ENCODE data around the gene DNAI2. TPM values are rescaled to one million over a fixed set of nuclear protein-coding genes. Genes with fewer than 3 reads are reported as not detected.

DNAI2 gene
- polyA plus RNA-seq, 2 of the 4 experiments (the other 2 are of a cell fraction): not detected

GRCh38 chr17:74359916-74360315 lies 85.9 kb downstream of the DNAI2 start:
- DNase-seq (ENCODE audit: low read depth in 1 of 2, low spot score in 1 of 2): no peak
- no peak overlapping the region for H3K4me2 ChIP-seq
- H3K27ac ChIP-seq: no peak overlapping the region
- no peaks in the 10 kb centered on the region for H3K9me3 ChIP-seq
- FAIRE-seq: no peak
- ATAC-seq: no peak
- ChIA-PET POLR2A (no interaction called here), CTCF (interaction anchor here (0.6 to 34.5 kb wide), 9 partner anchors 12 to 232 kb away, joined by 3 to 674 read pairs (median 3); partner anchors contain the start of genes BTBD17, CD300LB, CD300LD and GPR142)
- peaks cover 8% of the 10 kb centered on the region; the same call in 1 of the 3 replicates for H3K4me1 ChIP-seq
- 78% methylated on average over 19 of the region's 22 CpGs for WGBS (ENCODE audit: missing lambda C conversion rate)
- no peak overlapping the region for H3K4me3 ChIP-seq
- no peak for TF ChIP-seq POLR2AphosphoS2 (conservative IDR thresholded peaks at IDR 0.05; ENCODE audit: low read length)
- TF ChIP-seq RARB (CRISPR knock-in tag; IDR thresholded peaks at IDR 0.05): no peak
- no peak for TF ChIP-seq NPAS2 (CRISPR knock-in tag; IDR thresholded peaks at IDR 0.05; ENCODE audit: borderline replicate concordance)
- no peak for TF ChIP-seq KDM5A (IDR thresholded peaks at IDR 0.05)
- no peak for TF ChIP-seq CBX8 (IDR thresholded peaks at IDR 0.05)
- no peak for TF ChIP-seq FOXS1 (CRISPR knock-in tag; IDR thresholded peaks at IDR 0.05)
- TF ChIP-seq HOXB13 (CRISPR knock-in tag; IDR thresholded peaks at IDR 0.05; ENCODE audit: low read depth): no peak
- no peak for TF ChIP-seq HMGXB4 (CRISPR knock-in tag; IDR thresholded peaks at IDR 0.05; ENCODE audit: borderline replicate concordance)
- no peak for TF ChIP-seq ZSCAN20 (CRISPR knock-in tag; IDR thresholded peaks at IDR 0.05)
- no peak for TF ChIP-seq PHF8 (IDR thresholded peaks at IDR 0.05; ENCODE audit: borderline replicate concordance, low read depth)
- no peak for TF ChIP-seq NR3C1 (IDR thresholded peaks at IDR 0.05)

- ChIA-PET POLR2A (no interaction called here), CTCF (interaction anchor here (0.8 to 34.5 kb wide), 32 partner anchors 11 to 477 kb away, joined by 3 to 674 read pairs (median 4); partner anchors contain the start of genes BTBD17, CD300LB, GPR142 and TTYH2)
- no peaks in the 10 kb centered on the region for H3K9me3 ChIP-seq
- ATAC-seq: peak; percentile 22 to 49; a peak in 3 of 6 replicates
- 52% methylated on average over 7 of the region's 7 CpGs for WGBS (ENCODE audit: missing lambda C conversion rate)
- H3K4me3 ChIP-seq: no peak overlapping the region
- no peak overlapping the region for H3K27ac ChIP-seq
- peaks cover 8% of the 10 kb centered on the region; the same call in 1 of the 3 replicates for H3K4me1 ChIP-seq
- DNase-seq (ENCODE audit: low read depth in 1 of 2, low spot score in 1 of 2): no peak
- no peak overlapping the region for H3K4me2 ChIP-seq
- no peak for FAIRE-seq
- TF ChIP-seq NR3C1 (IDR thresholded peaks at IDR 0.05) (no peak), ZSCAN20 (CRISPR knock-in tag; IDR thresholded peaks at IDR 0.05) (no peak), CEBPB (IDR thresholded peaks at IDR 0.05) (no peak), NFE2L2 (conservative IDR thresholded peaks at IDR 0.05; ENCODE audit: low read length) (no peak), HMGXB4 (CRISPR knock-in tag; IDR thresholded peaks at IDR 0.05; ENCODE audit: borderline replicate concordance) (no peak), RCOR1 (IDR thresholded peaks at IDR 0.05; ENCODE audit: low read depth, low read length) (no peak), RARB (CRISPR knock-in tag; IDR thresholded peaks at IDR 0.05) (no peak), JUNB (IDR thresholded peaks at IDR 0.05) (no peak), EHF (CRISPR knock-in tag; IDR thresholded peaks at IDR 0.05) (no peak), USF2 (IDR thresholded peaks at IDR 0.05) (no peak), CBX2 (IDR thresholded peaks at IDR 0.05; ENCODE audit: borderline replicate concordance, low read depth) (no peak), KDM5A (IDR thresholded peaks at IDR 0.05) (no peak), HOXB5 (CRISPR knock-in tag; IDR thresholded peaks at IDR 0.05) (no peak), MAZ (IDR thresholded peaks at IDR 0.05; ENCODE audit: borderline replicate concordance, low read depth, low read length) (no peak), E2F6 (IDR thresholded peaks at IDR 0.05; ENCODE audit: borderline replicate concordance, low read depth) (no peak), KDM1A (IDR thresholded peaks at IDR 0.05; ENCODE audit: low read depth) (no peak), ESRRA (IDR thresholded peaks at IDR 0.05; ENCODE audit: borderline replicate concordance, low read length) (no peak)
These were observed 86.8 kb downstream of the DNAI2 start for GRCh38 chr17:74360899-74361229.
